T-cell (primary cell): ENCODE data around the gene AGTRAP. TPM values are rescaled to one million over a fixed set of nuclear protein-coding genes. Genes with fewer than 3 reads are reported as not detected.

Source experiments
- ATAC-seq, 4 experiments: fragments of 200-7000 bp in 3 of 4; fragments of 150-1000 bp in 1 of 4; cut with Tn5 transposase; replicated peaks in 1 of 4; 1 replicate in 3 of 4; 2 replicates in 1 of 4; pipeline ENCODE4 v1.10.0; 2021; ENCODE audit warnings: moderate library complexity in 3 of 4, mild to moderate bottlenecking in 2 of 4, moderate number of reproducible peaks in 1 of 4
- CTCF ChIA-PET, 2 donors: fragments of 300-600 bp; sonication (Branson Sonifier 250); formaldehyde crosslinking; loops; one replicate each; lab custom pipeline; 2022; ENCODE audit warnings: antibody characterized with exemption in 2 of 2; lab: Charles Lee
- POLR2A ChIA-PET, 2 donors: fragments of 300-600 bp; sonication (Branson Sonifier 250); formaldehyde crosslinking; loops; one replicate each; lab custom pipeline; 2022; ENCODE audit warnings: antibody characterized with exemption in 2 of 2; lab: Charles Lee
- DNase-seq, 35 experiments: peaks; one replicate each; pipeline versions ENCODE4 v3.0.0 to v3.0.0-alpha.2; 2013 to 2023
- H3K27ac ChIP-seq: one replicate; pipeline ENCODE4 v1.5.1; 2013; ENCODE audit warnings: low read length
- H3K27me3 ChIP-seq, 2 experiments: replicated peaks in 1 of 2; 1 replicate in 1 of 2; 2 replicates in 1 of 2; pipeline versions ENCODE4 v1.6.1 to v1.7.0; 2013; ENCODE audit warnings: low read length in 1 of 2, mixed read lengths in 1 of 2; ENCODE audit not compliant: control insufficient read depth in 2 of 2, insufficient read depth in 2 of 2; ENCODE audit errors: extremely low read depth in 1 of 2
- H3K36me3 ChIP-seq, 2 donors: 1 replicate in 1 of 2; 2 replicates in 1 of 2; pipeline versions ENCODE4 v1.6.1 to v1.7.0; 2013; ENCODE audit warnings: low read length in 1 of 2; ENCODE audit not compliant: control insufficient read depth in 2 of 2, insufficient read depth in 1 of 2; ENCODE audit errors: extremely low read depth in 1 of 2
- H3K4me1 ChIP-seq, 2 experiments: 1 replicate in 1 of 2; 2 replicates in 1 of 2; pipeline versions ENCODE4 v1.6.1 to v1.7.0; 2013; ENCODE audit warnings: low read length in 2 of 2, mixed read lengths in 1 of 2; ENCODE audit not compliant: insufficient read depth in 2 of 2, control insufficient read depth in 1 of 2; ENCODE audit errors: extremely low read depth in 1 of 2
- H3K4me3 ChIP-seq, 2 donors: 1 replicate in 1 of 2; 2 replicates in 1 of 2; pipeline versions ENCODE4 v1.5.1 to v1.7.0; 2013; ENCODE audit warnings: mild to moderate bottlenecking in 2 of 2, low read length in 1 of 2, moderate library complexity in 1 of 2; ENCODE audit not compliant: control insufficient read depth in 1 of 2; ENCODE audit errors: extremely low read depth in 1 of 2
- H3K9me3 ChIP-seq: 2 replicates; pipeline ENCODE4 v1.7.0; 2013
- H3K27ac Mint-ChIP-seq, 2 donors: one replicate each; pipeline ENCODE4 v1.8.0; 2020 to 2021; ENCODE audit warnings: mild to moderate bottlenecking in 2 of 2, mixed read lengths in 2 of 2
- H3K27me3 Mint-ChIP-seq, 2 donors: one replicate each; pipeline ENCODE4 v1.8.0; 2021 to 2022; ENCODE audit warnings: mixed read lengths in 2 of 2
- H3K36me3 Mint-ChIP-seq: one replicate; pipeline ENCODE4 v1.8.0; 2021; ENCODE audit warnings: mixed read lengths
- H3K4me1 Mint-ChIP-seq, 3 donors: one replicate each; pipeline ENCODE4 v1.8.0; 2020 to 2022; ENCODE audit warnings: mixed read lengths in 3 of 3, mild to moderate bottlenecking in 1 of 3
- H3K4me3 Mint-ChIP-seq, 3 donors: one replicate each; pipeline ENCODE4 v1.8.0; 2020 to 2022; ENCODE audit warnings: mild to moderate bottlenecking in 3 of 3, mixed read lengths in 3 of 3, moderate library complexity in 3 of 3
- H3K9me3 Mint-ChIP-seq, 3 donors: one replicate each; pipeline ENCODE4 v1.8.0; 2020 to 2022; ENCODE audit warnings: mixed read lengths in 3 of 3
- WGBS: methylation state at CpG from one replicate; pipeline ENCODE4 v1.1.5; 2013; ENCODE audit warnings: missing lambda C conversion rate; ENCODE audit not compliant: insufficient coverage; 5-methylcytosine and 5-hydroxymethylcytosine counted together
- total RNA-seq, 35 experiments: library from RNA in 6 of 35; stranded (reverse) in 6 of 35; fragments of 120-200 nt in 1 of 35; gene quantifications; one replicate each; pipeline versions ENCODE4 v1.2.1 to v1.2.4 and lab custom pipeline; 2013 to 2026

Gene AGTRAP
- total RNA-seq, 5 donors from 2014 or later (not counting 1 experiment from before 2014, with no cell fraction given) = 15.8 to 30.4 (median 19.5) TPM

DNA sequence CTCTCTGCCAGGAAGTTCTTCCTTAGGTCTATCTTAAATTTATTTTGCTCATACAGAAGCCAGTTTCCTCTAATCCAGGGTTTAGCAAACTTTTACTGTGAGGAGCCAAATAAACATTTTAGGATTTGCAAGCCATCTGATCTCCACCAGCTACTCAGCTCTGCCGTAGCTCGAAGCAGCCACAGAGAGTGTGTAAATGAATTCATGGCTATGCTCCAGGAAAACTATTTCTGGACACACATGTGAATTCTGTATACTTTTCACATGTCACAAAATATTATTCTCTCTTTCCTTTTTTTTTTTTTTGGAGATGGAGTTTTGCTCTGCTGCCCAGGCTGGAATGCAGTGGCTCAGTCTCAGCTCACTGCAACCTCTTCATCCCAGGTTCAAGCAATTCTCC, 13.4 kb upstream of the AGTRAP start:
- no peaks in the 10 kb centered on the region for H3K36me3 Mint-ChIP-seq
- Histone ChIP-seq H3K27me3 (no peaks in the 10 kb centered on the region), H3K36me3 (no peaks in the 10 kb centered on the region), H3K9me3 (no peaks in the 10 kb centered on the region), H3K27ac (no peak overlapping the region), H3K4me3 (no peak overlapping the region), H3K4me1 (peaks cover 2 to 29% of the 10 kb centered on the region in 2 experiments)
- ChIA-PET CTCF (interaction anchor here (0.9 to 1.2 kb wide), 2 partner anchors 58 kb away, joined by 3 to 7 read pairs; partner anchors contain the start of gene FBXO6 (in 1 of the 2)), POLR2A (interaction anchor here in 1 of 2 donors (0.6 kb wide), 1 partner anchor 431 kb away, joined by 10 read pairs; no protein-coding TSS in a partner anchor)
- no peaks in the 10 kb centered on the region for H3K27me3 Mint-ChIP-seq
- WGBS = no CpG with 5 or more reads among the region's 2 CpGs
- peaks cover 19 to 28% (median 22%) of the 10 kb centered on the region in 3 donors for H3K4me1 Mint-ChIP-seq
- no peak for ATAC-seq
- H3K4me3 Mint-ChIP-seq = no peak overlapping the region
- DNase-seq = no peak
- no peak overlapping the region for H3K27ac Mint-ChIP-seq
- H3K9me3 Mint-ChIP-seq = no peaks in the 10 kb centered on the region

DNA sequence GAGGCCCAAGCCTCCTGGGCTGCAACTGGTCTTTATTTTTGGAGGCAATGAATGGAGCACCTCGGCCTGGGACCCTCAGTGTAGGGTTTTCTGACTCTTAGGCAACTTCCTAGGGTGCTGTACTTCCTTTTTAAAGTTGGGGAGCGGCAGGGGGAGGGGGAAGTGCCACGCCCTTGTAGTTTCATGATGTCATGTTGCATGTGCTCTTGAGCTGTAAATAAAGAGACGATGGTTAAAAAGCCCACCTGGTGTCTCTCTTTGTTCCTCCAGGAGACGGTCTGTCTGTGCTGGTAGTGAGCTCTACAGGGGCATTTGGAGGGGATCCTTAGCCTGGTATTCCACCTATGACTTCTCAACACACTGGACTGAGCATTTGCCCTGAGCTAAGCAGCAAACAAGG, 10.3 kb upstream of the AGTRAP start:
- 60% methylated on average over 1 of the region's 5 CpGs for WGBS
- Histone ChIP-seq H3K27me3 (no peaks in the 10 kb centered on the region), H3K4me3 (no peak overlapping the region), H3K9me3 (no peaks in the 10 kb centered on the region), H3K4me1 (peaks cover 15 to 33% of the 10 kb centered on the region in 2 experiments), H3K27ac (no peak overlapping the region), H3K36me3 (no peaks in the 10 kb centered on the region)
- Mint-ChIP-seq H3K4me1 (peaks cover 24 to 34% (median 31%) of the 10 kb centered on the region in 3 donors), H3K27ac (peak overlapping the region in 1 of 2 donors; percentile 6), H3K4me3 (no peak overlapping the region), H3K36me3 (no peaks in the 10 kb centered on the region), H3K9me3 (no peaks in the 10 kb centered on the region), H3K27me3 (no peaks in the 10 kb centered on the region)
- CTCF ChIA-PET = interaction anchor here in 1 of 2 donors (0.5 to 0.7 kb wide), 2 partner anchors 36 to 68 kb away, joined by 3 to 6 read pairs; no protein-coding TSS in a partner anchor
- POLR2A ChIA-PET = no interaction called here
- DNase-seq (peak in 1 of 35 experiments; percentile 24), ATAC-seq (no peak)

DNA sequence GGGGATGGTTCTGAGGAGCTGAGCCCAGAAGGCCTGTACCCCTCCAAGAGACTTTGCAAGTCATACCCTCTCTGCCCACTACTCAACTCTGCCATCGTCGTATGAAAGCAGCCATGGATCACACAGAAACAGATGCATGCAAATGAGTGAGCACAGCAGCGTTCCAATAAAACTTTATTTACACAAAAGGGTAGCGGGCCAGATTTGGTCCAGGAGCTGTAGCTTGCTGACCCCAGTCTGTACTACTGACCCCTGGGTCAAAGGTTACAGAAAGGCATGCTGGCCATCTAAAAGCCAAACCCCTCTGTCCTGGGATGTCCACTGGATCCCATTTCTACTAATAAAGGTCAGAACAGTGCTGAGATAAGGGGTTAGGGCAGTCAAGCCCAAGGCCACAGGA, 8.8 kb upstream of the AGTRAP start:
- POLR2A ChIA-PET = interaction anchor here in 1 of 2 donors (0.6 kb wide), 1 partner anchor 16 kb away, joined by 4 read pairs; no protein-coding TSS in a partner anchor
- H3K36me3 Mint-ChIP-seq = no peaks in the 10 kb centered on the region
- H3K4me1 ChIP-seq = peaks cover 24 to 47% of the 10 kb centered on the region in 2 experiments

DNA sequence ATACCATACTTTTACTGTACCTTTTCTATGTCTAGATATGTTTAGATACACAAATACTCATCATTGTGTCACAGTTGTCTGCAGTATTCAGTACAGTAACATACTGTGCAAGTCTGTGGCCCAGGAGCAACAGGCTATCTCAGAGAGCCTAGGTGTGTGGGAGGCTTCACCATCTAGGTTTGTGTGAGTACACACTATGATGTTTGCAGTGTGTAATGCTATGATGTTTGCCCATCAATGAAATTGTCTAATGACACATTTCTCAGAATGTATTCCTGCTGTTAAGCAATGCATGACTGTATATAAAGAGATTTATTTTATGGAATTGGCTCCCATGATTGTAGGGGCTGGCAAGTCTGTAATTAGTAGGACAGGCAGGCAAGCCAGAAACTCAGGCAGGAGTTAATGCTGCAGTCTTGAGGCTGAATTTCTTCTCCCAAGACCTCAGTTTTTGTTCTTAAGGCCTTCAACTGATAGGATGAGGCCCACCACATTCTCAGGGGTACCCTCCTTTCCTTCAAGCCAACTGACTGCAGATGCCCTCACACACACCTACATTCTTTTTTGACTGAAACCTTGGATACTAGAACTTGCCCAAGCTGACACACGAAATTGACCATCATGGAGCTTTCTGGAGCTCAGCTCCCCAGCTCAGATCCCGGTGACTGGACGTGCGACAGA, 7.7 kb upstream of the AGTRAP start:
- H3K27me3 Mint-ChIP-seq = no peaks in the 10 kb centered on the region
- Histone ChIP-seq H3K9me3 (no peaks in the 10 kb centered on the region), H3K27me3 (no peaks in the 10 kb centered on the region), H3K4me1 (peaks cover 32 to 55% of the 10 kb centered on the region in 2 experiments), H3K27ac (no peak overlapping the region), H3K4me3 (no peak overlapping the region), H3K36me3 (no peaks in the 10 kb centered on the region)
- DNase-seq (no peak), ATAC-seq (no peak)
- H3K4me3 Mint-ChIP-seq = no peak overlapping the region
- H3K4me1 Mint-ChIP-seq = peaks cover 48 to 58% (median 54%) of the 10 kb centered on the region in 3 donors
- ChIA-PET CTCF (no interaction called here), POLR2A (no interaction called here)
- no peaks in the 10 kb centered on the region for H3K9me3 Mint-ChIP-seq
- H3K27ac Mint-ChIP-seq = no peak overlapping the region
- WGBS = 100% methylated on average over 4 of the region's 4 CpGs
- no peaks in the 10 kb centered on the region for H3K36me3 Mint-ChIP-seq

More for the DNA sequence above, 8.8 kb upstream of the AGTRAP start:
- WGBS = 95% methylated on average over 4 of the region's 4 CpGs
- no peaks in the 10 kb centered on the region for H3K9me3 ChIP-seq
- no peaks in the 10 kb centered on the region for H3K9me3 Mint-ChIP-seq
- H3K27me3 ChIP-seq = no peaks in the 10 kb centered on the region
- no peaks in the 10 kb centered on the region for H3K36me3 ChIP-seq
- H3K27ac ChIP-seq = no peak overlapping the region
- H3K4me3 Mint-ChIP-seq = no peak overlapping the region
- no peaks in the 10 kb centered on the region for H3K27me3 Mint-ChIP-seq
- no peak overlapping the region for H3K27ac Mint-ChIP-seq
- peaks cover 37 to 49% (median 46%) of the 10 kb centered on the region in 3 donors for H3K4me1 Mint-ChIP-seq
- no peak for ATAC-seq
- DNase-seq = no peak
- no peak overlapping the region for H3K4me3 ChIP-seq
- CTCF ChIA-PET = interaction anchor here in 1 of 2 donors (0.5 kb wide), 1 partner anchor 1933 kb away, joined by 4 read pairs; no protein-coding TSS in a partner anchor

DNA sequence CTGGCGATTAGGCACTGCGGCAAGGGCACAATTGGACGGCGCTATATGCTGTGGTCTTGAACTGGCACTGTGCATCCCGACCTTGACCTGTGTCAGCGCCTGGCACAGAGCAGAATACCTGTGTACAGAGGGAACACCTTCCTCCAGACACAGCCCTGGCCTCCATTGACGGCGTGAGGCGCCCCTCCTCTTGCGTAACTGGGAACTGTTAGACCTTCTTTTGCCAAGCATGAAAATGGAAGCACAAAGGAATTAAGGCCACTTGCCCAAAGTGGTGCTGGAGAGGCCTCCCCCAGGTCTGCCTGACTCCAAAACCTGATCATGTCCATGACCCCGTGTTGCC, 6.8 kb upstream of the AGTRAP start:
- ATAC-seq = no peak
- Mint-ChIP-seq H3K27ac (peak overlapping the region in 1 of 2 donors; percentile 48), H3K9me3 (no peaks in the 10 kb centered on the region), H3K36me3 (no peaks in the 10 kb centered on the region), H3K4me3 (peak overlapping the region in 1 of 3 donors; percentile 88), H3K4me1 (peaks cover 48 to 59% (median 56%) of the 10 kb centered on the region in 3 donors), H3K27me3 (no peaks in the 10 kb centered on the region)
- H3K4me1 ChIP-seq = peaks cover 32 to 55% of the 10 kb centered on the region in 2 experiments
- no peaks in the 10 kb centered on the region for H3K36me3 ChIP-seq
- H3K9me3 ChIP-seq = no peaks in the 10 kb centered on the region
- no peak overlapping the region for H3K4me3 ChIP-seq
- no peak for DNase-seq
- H3K27me3 ChIP-seq = no peaks in the 10 kb centered on the region
- CTCF ChIA-PET = no interaction called here
- 99% methylated on average over 11 of the region's 11 CpGs for WGBS
- POLR2A ChIA-PET = no interaction called here
- peak overlapping the region; percentile 15 for H3K27ac ChIP-seq

DNA sequence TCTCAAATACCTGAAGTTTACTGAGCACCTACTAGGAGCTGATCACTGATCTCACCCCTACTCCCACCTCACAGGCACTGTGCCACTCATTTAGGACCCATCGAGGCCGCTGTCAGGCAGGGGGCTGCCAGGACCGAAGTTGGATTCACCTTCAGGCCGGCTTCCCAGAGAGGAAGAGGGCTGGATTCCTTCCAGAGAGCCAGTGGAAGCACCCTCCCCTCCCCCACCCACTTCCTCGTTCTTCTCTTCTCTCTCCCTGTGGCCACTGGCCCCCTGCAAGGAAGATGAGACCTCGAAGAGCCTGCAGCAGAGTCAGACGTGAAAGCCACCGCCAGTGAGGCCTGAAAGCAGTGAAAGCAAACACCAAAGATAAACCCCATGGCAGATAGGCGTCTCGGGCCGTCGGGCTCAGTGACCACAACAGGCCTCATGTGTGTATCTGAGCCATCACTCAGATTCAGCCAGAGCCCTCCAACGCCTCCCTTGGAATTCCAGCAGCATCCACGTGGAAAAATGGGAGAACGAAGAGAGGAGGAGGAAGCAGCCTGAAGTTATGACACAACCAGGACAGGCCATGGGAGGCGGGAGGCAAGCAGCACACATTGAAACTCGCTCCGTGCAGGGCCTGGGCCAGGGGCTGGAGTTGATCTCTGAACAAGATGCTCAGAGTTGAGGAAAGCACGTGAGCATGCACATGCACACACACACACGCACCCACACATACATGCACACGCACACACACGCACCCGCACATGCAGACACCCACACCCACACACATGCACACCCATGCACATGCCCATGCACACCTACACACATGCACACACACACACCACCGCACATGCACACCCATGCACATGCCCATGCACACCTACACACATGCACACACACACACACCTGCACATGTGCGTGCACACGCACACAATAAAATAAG, 6.2 kb upstream of the AGTRAP start:
- peak overlapping the region; percentile 91 to 93 for H3K27ac Mint-ChIP-seq
- DNase-seq (no peak), ATAC-seq (peak; percentile 21 to 51 (median 46))
- no peaks in the 10 kb centered on the region for H3K9me3 Mint-ChIP-seq
- peak overlapping the region; percentile 67 to 88 (median 72) for H3K4me3 Mint-ChIP-seq
- no peaks in the 10 kb centered on the region for H3K36me3 Mint-ChIP-seq
- Histone ChIP-seq H3K27ac (peak overlapping the region; percentile 70), H3K4me3 (peak overlapping the region; percentile 27 to 56), H3K4me1 (peaks cover 32 to 55% of the 10 kb centered on the region in 2 experiments), H3K36me3 (no peaks in the 10 kb centered on the region), H3K9me3 (no peaks in the 10 kb centered on the region), H3K27me3 (no peaks in the 10 kb centered on the region)
- ChIA-PET CTCF (interaction anchor here in 1 of 2 donors (2.0 kb wide), 1 partner anchor 10 kb away, joined by 12 read pairs; no protein-coding TSS in a partner anchor), POLR2A (no interaction called here)
- H3K4me1 Mint-ChIP-seq = peaks cover 48 to 56% (median 56%) of the 10 kb centered on the region in 3 donors
- 39% methylated on average over 16 of the region's 26 CpGs for WGBS
- H3K27me3 Mint-ChIP-seq = no peaks in the 10 kb centered on the region
